GM10248 (cell line): ENCODE data around the gene SPRED2.

Experiments used
- CTCF ChIA-PET: fragments of 300-600 bp; sonication (Branson Sonifier 250); formaldehyde crosslinking; extraction: SDS; loops from one replicate; lab custom pipeline; 2021; ENCODE audit warnings: antibody characterized with exemption; lab: Yijun Ruan, JAX
- POLR2A ChIA-PET: fragments of 350-650 bp; sonication (Branson Sonifier 250); formaldehyde crosslinking; extraction: SDS; loops from one replicate; lab custom pipeline; 2020; ENCODE audit warnings: antibody characterized with exemption; lab: Yijun Ruan, JAX
- DNase-seq: peaks from one replicate; pipeline ENCODE4 v3.0.0; 2012; ENCODE audit errors: extremely low spot score
- CTCF ChIP-seq: IDR thresholded peaks from 2 replicates; pipeline ENCODE4 v1.5.1; 2012; ENCODE audit warnings: mild to moderate bottlenecking, low read depth; ENCODE audit errors: extremely low read depth, missing control alignments, control extremely low read depth

Gene SPRED2

GRCh38 chr2:65386344-65386743 lies 46.1 kb downstream of the SPRED2 start:
- ChIA-PET CTCF (interaction anchor here (0.6 to 2.4 kb wide), 6 partner anchors 8 to 34 kb away, joined by 3 to 6 read pairs (median 4); no protein-coding TSS in a partner anchor), POLR2A (no interaction called here)
- DNase-seq: no peak
- TF ChIP-seq CTCF: no peak

GRCh38 chr2:65383541-65384488 lies 48.6 kb downstream of the SPRED2 start:
- CTCF ChIA-PET: interaction anchor here (0.8 to 2.2 kb wide), 10 partner anchors 9 to 64 kb away, joined by 3 to 13 read pairs (median 5); no protein-coding TSS in a partner anchor

GRCh38 chr2:65382776-65383357 lies 49.5 kb downstream of the SPRED2 start:
- peak; percentile 34 for TF ChIP-seq CTCF
- CTCF ChIA-PET: interaction anchor here (0.8 to 2.2 kb wide), 9 partner anchors 9 to 63 kb away, joined by 3 to 13 read pairs (median 6); no protein-coding TSS in a partner anchor
- POLR2A ChIA-PET: no interaction called here
- peak; percentile 81 for DNase-seq

More at GRCh38 chr2:65383541-65384488, 48.6 kb downstream of the SPRED2 start:
- POLR2A ChIA-PET: no interaction called here
- DNase-seq: no peak
- TF ChIP-seq CTCF: no peak

- no peak for DNase-seq
- POLR2A ChIA-PET: no interaction called here
- CTCF ChIA-PET: interaction anchor here (1.4 to 2.0 kb wide), 5 partner anchors 8 to 30 kb away, joined by 4 to 13 read pairs (median 6); no protein-coding TSS in a partner anchor
- no peak for TF ChIP-seq CTCF
Observed at GRCh38 chr2:65382323-65382722, 50.1 kb downstream of the SPRED2 start.

GRCh38 chr2:65381607-65382051 lies 50.8 kb downstream of the SPRED2 start:
- TF ChIP-seq CTCF: no peak
- no peak for DNase-seq
- ChIA-PET POLR2A (no interaction called here), CTCF (interaction anchor here (1.2 to 2.3 kb wide), 5 partner anchors 11 to 54 kb away, joined by 3 to 15 read pairs (median 3); no protein-coding TSS in a partner anchor)

GRCh38 chr2:65380255-65380654 lies 52.1 kb downstream of the SPRED2 start:
- ChIA-PET CTCF (interaction anchor here (0.9 to 3.5 kb wide), 6 partner anchors 9 to 55 kb away, joined by 3 to 15 read pairs (median 4); no protein-coding TSS in a partner anchor), POLR2A (no interaction called here)
- no peak for TF ChIP-seq CTCF
- DNase-seq: no peak
